Mesenchymal stem cell (in vitro differentiated cells and primary cell): ENCODE measurements around the gene OR2T1.
"Not testable (repeated sequence)": the region's sequence is repeated elsewhere in the genome, so short reads cannot be mapped to it uniquely, and the experiment has no call there.

Experiments used
- DNase-seq: peaks from one replicate; pipeline ENCODE4 v3.0.0-alpha.2; 2013
- H2AFZ ChIP-seq: one replicate; pipeline ENCODE4 v1.6.1; 2013; ENCODE audit warnings: low read depth, mild to moderate bottlenecking, control low read depth, inconsistent platforms, low read length, moderate library complexity
- H2AK5ac ChIP-seq: 2 replicates; pipeline ENCODE4 v1.6.1; 2013; ENCODE audit warnings: low read length, moderate library complexity, mild to moderate bottlenecking, inconsistent platforms; ENCODE audit not compliant: severe bottlenecking
- H2BK120ac ChIP-seq: one replicate; pipeline ENCODE4 v1.6.1; 2013; ENCODE audit warnings: low read depth, mild to moderate bottlenecking, inconsistent platforms, low read length, moderate library complexity
- H2BK12ac ChIP-seq, 2 experiments: one replicate each; pipeline ENCODE4 v1.6.1; 2013; ENCODE audit warnings: inconsistent platforms in 2 of 2, low read length in 2 of 2, mild to moderate bottlenecking in 2 of 2, moderate library complexity in 2 of 2, control low read depth in 1 of 2
- H2BK15ac ChIP-seq: one replicate; pipeline ENCODE4 v1.6.1; 2013; ENCODE audit warnings: mild to moderate bottlenecking, low read depth, inconsistent platforms; ENCODE audit not compliant: poor library complexity, severe bottlenecking
- H2BK5ac ChIP-seq: 2 replicates; pipeline ENCODE4 v1.6.1; 2013; ENCODE audit warnings: low read depth, mild to moderate bottlenecking, low read length, control low read depth, inconsistent platforms; ENCODE audit not compliant: poor library complexity, severe bottlenecking
- H3K14ac ChIP-seq, 2 experiments: one replicate each; pipeline ENCODE4 v1.6.1; 2013; ENCODE audit warnings: inconsistent platforms in 2 of 2, low read length in 2 of 2, control low read depth in 1 of 2, mild to moderate bottlenecking in 1 of 2, moderate library complexity in 1 of 2
- H3K18ac ChIP-seq, 2 experiments: one replicate each; pipeline ENCODE4 v1.6.1; 2013; ENCODE audit warnings: inconsistent platforms in 2 of 2, low read length in 2 of 2, control low read depth in 1 of 2, low read depth in 1 of 2, mild to moderate bottlenecking in 1 of 2
- H3K23ac ChIP-seq, 2 experiments: one replicate each; pipeline ENCODE4 v1.6.1; 2013; ENCODE audit warnings: inconsistent platforms in 2 of 2, low read length in 2 of 2, mild to moderate bottlenecking in 2 of 2, moderate library complexity in 2 of 2, control low read depth in 1 of 2
- H3K27ac ChIP-seq: 2 replicates; pipeline ENCODE4 v1.5.1; 2013; ENCODE audit warnings: mild to moderate bottlenecking, moderate library complexity, low read length, control low read depth, inconsistent platforms; ENCODE audit not compliant: poor library complexity, severe bottlenecking
- H3K27me3 ChIP-seq, 2 experiments: 2 replicates each; pipeline versions ENCODE4 v1.6.1 to v1.7.0; 2013; ENCODE audit warnings: low read length in 2 of 2, mild to moderate bottlenecking in 2 of 2, moderate library complexity in 2 of 2, control low read depth in 1 of 2, inconsistent platforms in 1 of 2; ENCODE audit not compliant: control insufficient read depth in 1 of 2, insufficient read depth in 1 of 2
- H3K36me3 ChIP-seq, 2 experiments: 2 replicates each; pipeline versions ENCODE4 v1.6.1 to v1.7.0; 2013; ENCODE audit warnings: low read length in 2 of 2, control low read depth in 1 of 2, inconsistent platforms in 1 of 2, low read depth in 1 of 2, mild to moderate bottlenecking in 1 of 2; ENCODE audit not compliant: insufficient read depth in 2 of 2, control insufficient read depth in 1 of 2
- H3K4ac ChIP-seq, 2 experiments: one replicate each; pipeline ENCODE4 v1.6.1; 2013; ENCODE audit warnings: inconsistent platforms in 2 of 2, low read length in 2 of 2, mild to moderate bottlenecking in 2 of 2, moderate library complexity in 2 of 2, control low read depth in 1 of 2, low read depth in 1 of 2
- H3K4me1 ChIP-seq: 2 replicates; pipeline ENCODE4 v1.6.1; 2013; ENCODE audit warnings: low read depth, low read length, control low read depth; ENCODE audit not compliant: control insufficient read depth, insufficient read depth
- H3K4me2 ChIP-seq: 2 replicates; pipeline ENCODE4 v1.6.1; 2013; ENCODE audit warnings: low read length, mild to moderate bottlenecking, inconsistent platforms; ENCODE audit not compliant: poor library complexity, severe bottlenecking
- H3K4me3 ChIP-seq, 2 experiments: 2 replicates each; pipeline versions ENCODE4 v1.5.1 to v1.7.0; 2013; ENCODE audit warnings: low read length in 2 of 2, mild to moderate bottlenecking in 2 of 2, control low read depth in 1 of 2, low read depth in 1 of 2; ENCODE audit not compliant: insufficient read depth in 1 of 2
- H3K79me1 ChIP-seq: replicated peaks from 2 replicates; pipeline ENCODE4 v1.6.1; 2013; ENCODE audit warnings: mild to moderate bottlenecking, control low read depth, low read length, inconsistent platforms; ENCODE audit not compliant: poor library complexity, severe bottlenecking
- H3K9ac ChIP-seq: 2 replicates; pipeline ENCODE4 v1.7.0; 2013; ENCODE audit warnings: mild to moderate bottlenecking, low read length, moderate library complexity
- H3K9me3 ChIP-seq: 2 replicates; pipeline ENCODE4 v1.7.0; 2013; ENCODE audit warnings: mild to moderate bottlenecking, low read length; ENCODE audit not compliant: control insufficient read depth
- H4K8ac ChIP-seq: one replicate; pipeline ENCODE4 v1.6.1; 2013; ENCODE audit warnings: inconsistent platforms, mild to moderate bottlenecking, low read length, moderate library complexity
- H4K91ac ChIP-seq: one replicate; pipeline ENCODE4 v1.6.1; 2013; ENCODE audit warnings: mild to moderate bottlenecking, low read length, inconsistent platforms
- WGBS: methylation state at CpG from one replicate; pipeline ENCODE4 v1.1.7; 2013; ENCODE audit warnings: mixed read lengths; 5-methylcytosine and 5-hydroxymethylcytosine counted together

Gene OR2T1

DNA sequence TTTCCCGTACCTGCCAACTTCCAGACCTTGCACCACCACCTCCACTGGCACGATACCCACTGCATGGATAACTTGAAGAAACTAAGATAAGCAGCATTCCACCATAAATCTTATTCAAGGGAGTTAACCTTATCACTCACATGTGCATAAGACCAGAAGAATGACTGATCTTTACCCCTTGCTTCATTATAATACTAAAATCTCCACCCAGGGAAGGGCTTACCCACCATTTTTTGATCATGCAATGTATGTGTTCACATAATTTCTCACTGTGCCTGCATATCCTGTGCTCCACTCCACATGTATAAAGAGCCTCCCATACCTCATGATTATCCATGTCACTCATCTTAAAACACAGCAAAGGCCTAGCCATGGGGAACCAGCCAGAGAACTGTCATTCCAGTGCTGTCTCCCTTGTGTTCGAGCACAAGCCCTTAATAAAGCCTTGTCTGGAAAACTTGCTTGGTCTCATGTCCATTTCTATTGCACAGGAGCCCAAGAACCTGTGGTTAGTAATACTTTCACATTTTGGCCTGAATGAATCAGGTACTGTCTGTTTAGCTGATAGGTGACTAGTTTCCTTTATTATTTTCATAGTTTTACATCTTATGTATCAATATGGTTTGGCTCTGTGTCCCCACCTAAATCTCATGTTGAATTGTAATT, 24.8 kb downstream of the OR2T1 start:
- H3K9me3 ChIP-seq, H2BK5ac ChIP-seq, H3K18ac ChIP-seq, H3K4me2 ChIP-seq, H4K91ac ChIP-seq, H2BK120ac ChIP-seq, H3K4me1 ChIP-seq, H3K27ac ChIP-seq, H2AK5ac ChIP-seq, H4K8ac ChIP-seq, H3K4ac ChIP-seq, H3K23ac ChIP-seq, H2AFZ ChIP-seq, H3K4me3 ChIP-seq, H3K9ac ChIP-seq, H2BK15ac ChIP-seq, H3K27me3 ChIP-seq, H3K79me1 ChIP-seq, H3K36me3 ChIP-seq, H3K14ac ChIP-seq, DNase-seq, H2BK12ac ChIP-seq: not testable (repeated sequence)
- WGBS, result 55% methylated on average over 2 of the region's 3 CpGs

DNA sequence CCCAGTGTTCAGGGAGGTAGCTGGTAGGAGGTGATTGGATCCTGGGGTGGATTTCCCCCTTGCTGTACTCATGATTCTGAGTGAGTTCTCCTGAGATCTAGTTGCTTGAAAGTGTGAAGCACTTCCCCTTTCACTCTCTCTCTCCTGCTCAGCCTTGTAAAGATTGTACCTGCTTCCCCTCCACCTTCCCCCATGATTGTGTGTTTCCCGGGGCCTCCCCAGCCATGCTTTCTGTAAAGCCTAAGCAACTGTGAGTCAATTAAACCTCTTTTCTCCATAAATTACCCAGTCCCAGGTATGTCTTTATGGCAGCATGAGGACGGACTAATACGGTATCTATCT, 25.3 kb downstream of the OR2T1 start:
- not testable (repeated sequence) for H2BK5ac ChIP-seq, H2AK5ac ChIP-seq, H3K27ac ChIP-seq

DNA sequence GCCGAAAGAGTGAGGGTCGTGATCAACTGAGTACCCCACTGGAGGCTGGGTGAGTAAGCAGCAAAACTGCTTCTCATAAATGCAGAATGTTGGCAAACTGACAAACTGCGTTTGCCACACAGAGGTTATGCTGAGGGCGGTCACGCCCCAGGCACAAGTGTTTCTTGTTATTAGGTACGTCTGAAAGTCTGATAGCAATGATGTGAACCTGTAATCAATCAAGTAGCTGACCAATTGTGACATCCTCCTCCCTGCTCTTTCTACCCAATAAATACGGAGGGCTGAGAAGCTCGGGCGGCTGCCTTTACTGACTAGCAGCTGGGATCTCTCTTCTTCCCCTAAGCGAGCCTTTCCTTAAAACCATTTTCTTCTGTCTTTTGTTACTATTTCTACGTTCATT, 28.8 kb downstream of the OR2T1 start:
- not testable (repeated sequence) for H3K9me3 ChIP-seq, H3K4ac ChIP-seq, H3K27ac ChIP-seq, H3K79me1 ChIP-seq, H4K8ac ChIP-seq, H2AK5ac ChIP-seq, H3K4me2 ChIP-seq, H3K14ac ChIP-seq, H3K4me1 ChIP-seq, H2BK12ac ChIP-seq, H4K91ac ChIP-seq, H3K9ac ChIP-seq, H2BK120ac ChIP-seq, H2BK5ac ChIP-seq, H2AFZ ChIP-seq, H3K18ac ChIP-seq, H3K27me3 ChIP-seq, DNase-seq, H2BK15ac ChIP-seq, H3K36me3 ChIP-seq, H3K4me3 ChIP-seq, H3K23ac ChIP-seq
- 61% methylated on average over 10 of the region's 11 CpGs for WGBS

More for the DNA sequence above, 25.3 kb downstream of the OR2T1 start:
- H3K4me3 ChIP-seq, H3K79me1 ChIP-seq, DNase-seq, H2BK120ac ChIP-seq, H3K23ac ChIP-seq, H3K18ac ChIP-seq, H3K36me3 ChIP-seq, H4K8ac ChIP-seq, H3K9me3 ChIP-seq, H3K4me2 ChIP-seq, H4K91ac ChIP-seq, H3K14ac ChIP-seq, H3K4me1 ChIP-seq, H2AFZ ChIP-seq, H3K4ac ChIP-seq, H3K27me3 ChIP-seq, H2BK15ac ChIP-seq, H2BK12ac ChIP-seq, H3K9ac ChIP-seq: not testable (repeated sequence)
- 58% methylated on average over 1 of the region's 3 CpGs for WGBS

DNA sequence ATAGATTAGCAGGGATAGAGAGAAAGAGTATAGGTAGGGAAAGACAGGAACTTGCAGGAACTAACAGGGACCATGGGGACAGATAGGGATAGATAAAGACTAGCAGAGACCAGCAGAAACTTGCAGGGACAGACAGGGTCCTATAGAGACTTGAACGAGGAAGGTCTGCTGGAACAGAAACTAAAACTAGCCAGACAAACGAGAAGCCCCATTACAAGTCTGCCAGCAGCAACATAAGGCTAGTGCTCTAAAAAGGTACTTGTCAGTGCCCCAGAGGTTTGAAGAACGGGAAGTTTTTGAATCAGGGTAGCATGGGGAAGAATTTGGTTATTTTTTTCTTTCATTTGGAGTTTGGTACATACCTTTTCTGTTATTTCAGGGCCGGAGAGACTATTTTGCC, 29.4 kb downstream of the OR2T1 start:
- not testable (repeated sequence) for H3K4me1 ChIP-seq, H4K91ac ChIP-seq, H3K27me3 ChIP-seq, DNase-seq, H3K4me3 ChIP-seq, H3K18ac ChIP-seq, H2AFZ ChIP-seq, H3K9ac ChIP-seq, H2AK5ac ChIP-seq, H3K14ac ChIP-seq, H2BK120ac ChIP-seq, H3K23ac ChIP-seq, H3K4ac ChIP-seq, H3K36me3 ChIP-seq, H4K8ac ChIP-seq, H3K27ac ChIP-seq, H3K4me2 ChIP-seq, H3K9me3 ChIP-seq, H2BK5ac ChIP-seq, H2BK12ac ChIP-seq, H2BK15ac ChIP-seq, H3K79me1 ChIP-seq
- 55% methylated on average over 4 of the region's 4 CpGs for WGBS
